Neural cell (in vitro differentiated cells): ENCODE data around the gene HEYL. TPM values are rescaled to one million over a fixed set of nuclear protein-coding genes. Genes with fewer than 3 reads are reported as not detected.
A peak's percentile ranks its signal among the peaks of the same experiment; 100 is the strongest.

Experiments used
- H2AFZ ChIP-seq: fragments of 200-600, 300-800 bp; sonication (generic), shearing (Covaris generic); 2 replicates; pipeline ENCODE4 v1.6.0; 2014; ENCODE audit warnings: low read depth, mild to moderate bottlenecking, antibody characterized with exemption, low read length, moderate library complexity
- H3F3A ChIP-seq: fragments of 200-600 bp; shearing (Covaris generic); 2 replicates; pipeline ENCODE4 v1.6.1; 2016; ENCODE audit warnings: mild to moderate bottlenecking, moderate library complexity, mixed read lengths, antibody characterized with exemption, low read length; ENCODE audit not compliant: insufficient read depth, poor library complexity, severe bottlenecking
- H3K27ac ChIP-seq: fragments of 200-600, 300-800 bp; sonication (generic), shearing (Covaris generic); 2 replicates; pipeline ENCODE4 v1.5.1; 2014; ENCODE audit warnings: mild to moderate bottlenecking, low read length, moderate library complexity
- H3K27me3 ChIP-seq: fragments of 300-800, 200-600 bp; sonication (generic), shearing (Covaris generic); 2 replicates; pipeline ENCODE4 v1.6.0; 2014; ENCODE audit warnings: mild to moderate bottlenecking, low read depth, low read length, moderate library complexity; ENCODE audit not compliant: insufficient read depth
- H3K36me3 ChIP-seq: fragments of 300-800, 200-600 bp; sonication (generic), shearing (Covaris generic); 2 replicates; pipeline ENCODE4 v1.5.1; 2014; ENCODE audit warnings: mild to moderate bottlenecking, antibody characterized with exemption, low read length, moderate library complexity; ENCODE audit not compliant: insufficient read depth
- H3K4me2 ChIP-seq: fragments of 300-800, 200-600 bp; sonication (generic), shearing (Covaris generic); 2 replicates; pipeline ENCODE4 v1.6.0; 2014; ENCODE audit warnings: mild to moderate bottlenecking, low read length
- H3K4me3 ChIP-seq: fragments of 300-800, 200-600 bp; sonication (generic), shearing (Covaris generic); 2 replicates; pipeline ENCODE4 v1.5.1; 2014; ENCODE audit warnings: mild to moderate bottlenecking, low read length, moderate library complexity
- H3K79me2 ChIP-seq: fragments of 200-600 bp; shearing (Covaris generic); replicated peaks from 2 replicates; pipeline ENCODE4 v1.6.0; 2014; ENCODE audit warnings: mild to moderate bottlenecking, low read length, moderate library complexity; ENCODE audit not compliant: insufficient read depth
- H3K9ac ChIP-seq: fragments of 300-800, 200-600 bp; sonication (generic), shearing (Covaris generic); 2 replicates; pipeline ENCODE4 v1.6.1; 2016; ENCODE audit warnings: mild to moderate bottlenecking, low read length, mixed read lengths
- H3K9me2 ChIP-seq: fragments of 200-600 bp; shearing (Covaris generic); 2 replicates; pipeline ENCODE4 v1.6.1; 2016; ENCODE audit warnings: mild to moderate bottlenecking, low read length, mixed read lengths; ENCODE audit not compliant: insufficient read depth
- H3K9me3 ChIP-seq: fragments of 200-600, 300-800 bp; sonication (generic), shearing (Covaris generic); 2 replicates; pipeline ENCODE4 v1.6.1; 2016; ENCODE audit warnings: mild to moderate bottlenecking, mixed run types, low read length, moderate library complexity, mixed read lengths
- H4K20me1 ChIP-seq: fragments of 200-600 bp; shearing (Covaris generic); 2 replicates; pipeline ENCODE4 v1.6.1; 2016; ENCODE audit warnings: mild to moderate bottlenecking, mixed run types; ENCODE audit not compliant: insufficient read depth
- EP300 ChIP-seq: fragments of 450-650 bp; conservative IDR thresholded peaks from 2 replicates; pipeline ENCODE4 v1.6.1; 2014; ENCODE audit warnings: antibody characterized with exemption, mild to moderate bottlenecking, moderate library complexity; ENCODE audit not compliant: poor library complexity, severe bottlenecking
- EZH2 ChIP-seq: fragments of 200-600, 300-800 bp; shearing (Covaris generic), sonication (generic); IDR thresholded peaks from 2 replicates; pipeline ENCODE4 v1.6.1; 2014; ENCODE audit warnings: antibody characterized with exemption, low read length, borderline replicate concordance, mild to moderate bottlenecking; ENCODE audit not compliant: insufficient read depth, poor library complexity, severe bottlenecking
- MXI1 ChIP-seq: fragments of 450-650 bp; conservative IDR thresholded peaks from 2 replicates; pipeline ENCODE4 v1.6.1; 2014; ENCODE audit warnings: antibody characterized with exemption, mild to moderate bottlenecking; ENCODE audit not compliant: poor library complexity, severe bottlenecking
- POLR2AphosphoS5 ChIP-seq: IDR thresholded peaks from 2 replicates; pipeline ENCODE4 v1.6.1; 2012
- RAD21 ChIP-seq: fragments of 450-650 bp; conservative IDR thresholded peaks from 2 replicates; pipeline ENCODE4 v1.6.1; 2014; ENCODE audit warnings: antibody characterized with exemption, mild to moderate bottlenecking, moderate library complexity
- SMC3 ChIP-seq: fragments of 450-650 bp; conservative IDR thresholded peaks from 2 replicates; pipeline ENCODE4 v1.6.1; 2014; ENCODE audit warnings: antibody characterized with exemption, mild to moderate bottlenecking, moderate library complexity; ENCODE audit not compliant: poor library complexity
- TAF1 ChIP-seq: IDR thresholded peaks from 2 replicates; pipeline ENCODE4 v1.6.1; 2012; ENCODE audit warnings: low read depth
- polyA plus RNA-seq: library from polyadenylated mRNA; depleted of rRNA; stranded (reverse); fragments of >200 nt; gene quantifications from 2 replicates; pipeline ENCODE4 v1.2.3, GENCODE V29; 2014
- TF ChIP-seq, protein P1 (sequence below): fragments of 450-650 bp; IDR thresholded peaks from 2 replicates; pipeline ENCODE4 v1.5.1; 2014; ENCODE audit warnings: antibody characterized with exemption, mild to moderate bottlenecking, moderate library complexity; ENCODE audit not compliant: poor library complexity, severe bottlenecking
- TF ChIP-seq, protein P2 (sequence below): IDR thresholded peaks from 2 replicates; pipeline ENCODE4 v1.6.1; 2012; ENCODE audit warnings: borderline replicate concordance

HEYL gene
- polyA plus RNA-seq, 1 donor from 2014 or later = not detected

DNA sequence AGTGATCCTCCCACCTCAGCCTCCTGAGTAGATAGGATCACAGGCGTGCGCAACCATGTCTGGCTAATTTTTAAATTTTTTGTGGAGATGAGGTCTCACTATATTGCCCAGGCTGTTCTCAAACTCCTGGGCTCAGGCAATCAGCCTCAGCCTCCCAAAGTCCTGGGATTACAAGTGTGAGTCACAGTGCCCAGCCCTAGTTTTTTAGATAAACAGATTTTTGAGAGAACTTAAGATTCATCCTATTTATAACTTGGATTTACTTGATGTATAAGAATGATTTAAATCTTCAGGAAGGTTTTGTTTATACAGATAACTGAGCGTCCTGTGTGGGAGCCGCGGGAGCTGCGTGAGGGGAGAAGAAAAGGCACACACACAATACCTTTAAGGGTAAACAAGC lies 26.2 kb downstream of the HEYL start:
- H3K9me3 ChIP-seq = no peaks in the 10 kb centered on the region
- TF ChIP-seq POLR2AphosphoS5 (no peak), EP300 (no peak), TAF1 (no peak), EZH2 (no peak), RAD21 (no peak), MXI1 (no peak), SMC3 (no peak)
- TF ChIP-seq, protein P1, sequence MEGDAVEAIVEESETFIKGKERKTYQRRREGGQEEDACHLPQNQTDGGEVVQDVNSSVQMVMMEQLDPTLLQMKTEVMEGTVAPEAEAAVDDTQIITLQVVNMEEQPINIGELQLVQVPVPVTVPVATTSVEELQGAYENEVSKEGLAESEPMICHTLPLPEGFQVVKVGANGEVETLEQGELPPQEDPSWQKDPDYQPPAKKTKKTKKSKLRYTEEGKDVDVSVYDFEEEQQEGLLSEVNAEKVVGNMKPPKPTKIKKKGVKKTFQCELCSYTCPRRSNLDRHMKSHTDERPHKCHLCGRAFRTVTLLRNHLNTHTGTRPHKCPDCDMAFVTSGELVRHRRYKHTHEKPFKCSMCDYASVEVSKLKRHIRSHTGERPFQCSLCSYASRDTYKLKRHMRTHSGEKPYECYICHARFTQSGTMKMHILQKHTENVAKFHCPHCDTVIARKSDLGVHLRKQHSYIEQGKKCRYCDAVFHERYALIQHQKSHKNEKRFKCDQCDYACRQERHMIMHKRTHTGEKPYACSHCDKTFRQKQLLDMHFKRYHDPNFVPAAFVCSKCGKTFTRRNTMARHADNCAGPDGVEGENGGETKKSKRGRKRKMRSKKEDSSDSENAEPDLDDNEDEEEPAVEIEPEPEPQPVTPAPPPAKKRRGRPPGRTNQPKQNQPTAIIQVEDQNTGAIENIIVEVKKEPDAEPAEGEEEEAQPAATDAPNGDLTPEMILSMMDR = no peak
- TF ChIP-seq, protein P2, sequence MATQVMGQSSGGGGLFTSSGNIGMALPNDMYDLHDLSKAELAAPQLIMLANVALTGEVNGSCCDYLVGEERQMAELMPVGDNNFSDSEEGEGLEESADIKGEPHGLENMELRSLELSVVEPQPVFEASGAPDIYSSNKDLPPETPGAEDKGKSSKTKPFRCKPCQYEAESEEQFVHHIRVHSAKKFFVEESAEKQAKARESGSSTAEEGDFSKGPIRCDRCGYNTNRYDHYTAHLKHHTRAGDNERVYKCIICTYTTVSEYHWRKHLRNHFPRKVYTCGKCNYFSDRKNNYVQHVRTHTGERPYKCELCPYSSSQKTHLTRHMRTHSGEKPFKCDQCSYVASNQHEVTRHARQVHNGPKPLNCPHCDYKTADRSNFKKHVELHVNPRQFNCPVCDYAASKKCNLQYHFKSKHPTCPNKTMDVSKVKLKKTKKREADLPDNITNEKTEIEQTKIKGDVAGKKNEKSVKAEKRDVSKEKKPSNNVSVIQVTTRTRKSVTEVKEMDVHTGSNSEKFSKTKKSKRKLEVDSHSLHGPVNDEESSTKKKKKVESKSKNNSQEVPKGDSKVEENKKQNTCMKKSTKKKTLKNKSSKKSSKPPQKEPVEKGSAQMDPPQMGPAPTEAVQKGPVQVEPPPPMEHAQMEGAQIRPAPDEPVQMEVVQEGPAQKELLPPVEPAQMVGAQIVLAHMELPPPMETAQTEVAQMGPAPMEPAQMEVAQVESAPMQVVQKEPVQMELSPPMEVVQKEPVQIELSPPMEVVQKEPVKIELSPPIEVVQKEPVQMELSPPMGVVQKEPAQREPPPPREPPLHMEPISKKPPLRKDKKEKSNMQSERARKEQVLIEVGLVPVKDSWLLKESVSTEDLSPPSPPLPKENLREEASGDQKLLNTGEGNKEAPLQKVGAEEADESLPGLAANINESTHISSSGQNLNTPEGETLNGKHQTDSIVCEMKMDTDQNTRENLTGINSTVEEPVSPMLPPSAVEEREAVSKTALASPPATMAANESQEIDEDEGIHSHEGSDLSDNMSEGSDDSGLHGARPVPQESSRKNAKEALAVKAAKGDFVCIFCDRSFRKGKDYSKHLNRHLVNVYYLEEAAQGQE = no peak
- no peak overlapping the region for H3K27ac ChIP-seq
- no peaks in the 10 kb centered on the region for H3K79me2 ChIP-seq
- no peak overlapping the region for H3K4me3 ChIP-seq
- no peak overlapping the region for H2AFZ ChIP-seq
- no peaks in the 10 kb centered on the region for H3K27me3 ChIP-seq
- H3K9me2 ChIP-seq = no peaks in the 10 kb centered on the region
- H3K4me2 ChIP-seq = no peak overlapping the region
- no peaks in the 10 kb centered on the region for H4K20me1 ChIP-seq
- H3K36me3 ChIP-seq = no peaks in the 10 kb centered on the region
- no peaks in the 10 kb centered on the region for H3F3A ChIP-seq
- no peak overlapping the region for H3K9ac ChIP-seq

DNA sequence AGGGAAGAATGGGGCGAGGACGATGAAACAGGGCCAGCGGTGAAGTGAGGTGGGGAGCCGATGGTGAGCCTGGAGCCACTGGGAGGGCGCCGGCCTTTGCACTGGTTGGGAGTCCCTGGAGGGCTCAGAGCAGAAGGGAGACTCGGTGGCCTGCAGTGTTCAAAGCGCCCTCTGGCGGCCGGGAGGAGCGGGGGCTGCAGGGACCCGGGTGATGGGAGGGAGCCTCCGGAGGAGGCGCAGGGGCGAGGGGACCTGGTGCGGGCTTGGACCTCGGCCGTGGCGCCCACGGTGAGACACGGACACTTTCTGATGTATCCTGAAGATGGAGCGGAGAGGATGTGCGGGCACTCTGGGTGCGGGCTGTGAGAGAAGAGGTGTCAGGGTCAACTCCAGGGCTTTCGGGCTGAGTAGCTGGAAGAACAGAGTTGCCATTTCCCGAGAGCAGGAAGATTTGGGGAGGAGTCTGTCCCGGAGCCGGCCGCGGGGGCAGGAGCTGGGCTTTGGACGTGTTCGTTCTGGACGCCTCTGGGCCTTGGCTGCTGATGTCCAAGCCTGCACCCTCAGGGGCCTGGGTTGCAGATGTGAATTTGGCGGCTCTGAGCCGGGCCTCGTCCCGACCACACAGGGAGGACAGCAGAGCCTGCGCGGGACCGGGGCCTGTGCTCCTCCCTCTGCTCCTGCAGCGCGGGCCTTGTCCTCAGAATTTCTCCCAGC lies 29.7 kb downstream of the HEYL start:
- Histone ChIP-seq H2AFZ (no peak overlapping the region), H4K20me1 (no peaks in the 10 kb centered on the region), H3K27ac (no peak overlapping the region), H3K4me2 (no peak overlapping the region), H3K79me2 (no peaks in the 10 kb centered on the region), H3K36me3 (no peaks in the 10 kb centered on the region), H3K4me3 (no peak overlapping the region), H3K27me3 (no peaks in the 10 kb centered on the region), H3K9me2 (no peaks in the 10 kb centered on the region), H3K9me3 (no peaks in the 10 kb centered on the region), H3F3A (no peaks in the 10 kb centered on the region), H3K9ac (no peak overlapping the region)
- TF ChIP-seq, protein P2 = no peak
- TF ChIP-seq, protein P1 = peak; percentile 31
